Inflammatory macrophage treated with lipopolysaccharide for 1 hour (primary cell): ENCODE measurements around the gene C11orf54.

Source experiments
- DNase-seq, 2 donors: peaks; one replicate each; pipeline ENCODE4 v3.0.0-alpha.2; 2020 to 2022

The C11orf54 gene

DNA sequence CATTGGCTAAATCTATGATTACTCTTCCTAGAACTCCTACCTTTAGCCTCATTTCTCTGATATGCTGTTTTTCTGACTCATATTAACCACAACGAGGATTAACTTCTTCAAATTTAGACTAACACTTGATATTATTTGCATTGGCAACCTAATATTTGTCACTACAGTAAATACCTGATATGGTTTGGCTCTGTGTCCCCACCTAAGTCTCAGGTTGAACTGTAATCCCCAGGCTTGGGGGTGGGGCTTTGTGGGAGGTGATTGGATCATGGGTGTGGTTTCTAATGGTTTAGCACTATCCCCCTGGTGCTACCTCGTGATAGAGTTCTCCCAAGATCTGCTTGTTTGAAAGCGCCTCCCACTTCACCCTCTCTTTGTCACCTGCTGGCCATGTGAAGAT, 25.5 kb downstream of the C11orf54 start:
- DNase-seq: no peak

DNA sequence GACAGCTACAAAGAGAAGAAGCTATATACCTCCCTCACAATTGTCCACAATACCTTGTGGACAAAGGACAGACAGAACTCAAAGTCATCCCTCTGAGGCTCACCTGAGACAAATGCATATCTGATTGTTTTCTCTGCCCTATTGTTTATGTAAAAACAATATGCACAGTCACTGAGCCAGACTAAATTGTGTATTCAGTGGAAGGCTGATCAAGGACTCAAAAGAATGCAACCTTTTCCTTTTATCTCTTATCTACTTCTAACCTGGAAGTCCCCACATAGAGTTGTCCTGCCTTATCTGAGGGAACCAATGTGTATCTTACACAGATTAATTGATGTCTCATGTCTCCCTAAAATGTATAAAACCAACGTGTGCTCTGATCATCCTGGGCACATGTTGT, 28.7 kb downstream of the C11orf54 start:
- no peak for DNase-seq

DNA sequence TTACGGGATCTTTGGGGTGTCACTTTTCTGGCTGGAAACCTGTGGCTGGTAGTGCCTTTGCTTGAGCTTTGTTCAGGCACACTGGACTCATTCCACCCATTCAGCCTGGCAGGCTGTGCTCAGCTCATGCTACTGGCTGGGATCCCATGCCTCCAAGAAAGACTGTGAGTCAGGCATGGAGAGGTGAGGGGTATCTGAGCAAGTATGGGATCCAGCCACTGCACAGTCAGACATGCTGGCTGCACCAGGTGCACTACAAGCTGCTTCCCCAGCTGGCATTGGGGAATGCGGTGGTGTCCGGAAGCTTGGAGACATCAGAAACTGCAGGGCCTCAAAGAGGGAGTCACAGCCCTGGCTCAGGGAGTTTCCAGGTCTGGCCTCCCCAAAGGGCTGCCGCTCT, 30.7 kb downstream of the C11orf54 start:
- no peak for DNase-seq

DNA sequence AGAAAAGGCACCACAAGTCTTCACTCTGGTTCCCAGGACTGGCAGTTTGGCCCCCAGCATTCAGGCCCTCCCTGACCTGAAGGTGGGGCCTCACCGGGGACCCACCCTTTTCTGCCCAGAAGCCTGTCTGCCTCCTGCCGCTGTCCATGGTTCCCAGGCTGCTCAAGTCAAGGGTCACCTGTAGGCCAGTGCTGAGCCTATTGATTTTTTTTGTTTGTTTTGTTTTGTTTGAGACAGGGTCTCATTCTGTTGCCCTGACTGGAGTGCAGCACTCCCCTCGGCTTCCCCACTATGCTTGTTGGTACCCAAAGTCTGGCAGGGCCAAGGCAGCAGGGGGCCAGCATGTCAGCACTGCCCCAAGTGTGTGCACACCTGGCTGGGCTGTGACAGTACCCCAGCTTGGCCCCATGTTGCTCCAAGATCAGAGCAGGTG, 31.6 kb downstream of the C11orf54 start:
- no peak for DNase-seq

DNA sequence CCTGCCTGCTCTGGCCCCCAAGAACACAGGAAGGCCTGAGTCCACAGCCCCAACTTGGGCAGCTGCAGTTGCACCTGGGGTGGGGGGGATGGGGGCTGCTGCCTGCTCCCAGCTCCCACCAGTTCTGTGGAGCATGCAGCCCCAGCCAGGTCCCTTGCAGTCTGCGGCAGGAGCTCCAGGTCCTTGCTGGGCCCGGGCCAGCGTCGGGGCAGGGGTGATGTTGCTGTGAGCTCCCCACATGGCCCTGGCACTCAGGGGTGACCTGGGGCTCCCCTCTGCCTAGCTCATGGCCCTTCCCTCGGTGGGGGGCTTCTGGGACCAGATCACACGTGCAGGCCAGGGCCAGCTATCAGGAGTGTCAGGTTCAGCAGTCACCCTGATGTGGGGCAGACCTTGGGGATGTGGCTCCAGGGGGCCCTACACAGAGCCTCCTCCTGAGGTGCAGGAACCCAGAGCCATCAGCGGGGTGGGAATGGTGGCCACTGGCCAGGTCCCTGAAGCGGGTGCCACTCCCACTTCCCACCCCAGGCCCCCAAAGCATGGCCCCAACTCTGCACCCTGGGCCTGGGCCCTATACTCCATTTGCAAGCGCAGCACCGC, 32.2 kb downstream of the C11orf54 start:
- no peak for DNase-seq

DNA sequence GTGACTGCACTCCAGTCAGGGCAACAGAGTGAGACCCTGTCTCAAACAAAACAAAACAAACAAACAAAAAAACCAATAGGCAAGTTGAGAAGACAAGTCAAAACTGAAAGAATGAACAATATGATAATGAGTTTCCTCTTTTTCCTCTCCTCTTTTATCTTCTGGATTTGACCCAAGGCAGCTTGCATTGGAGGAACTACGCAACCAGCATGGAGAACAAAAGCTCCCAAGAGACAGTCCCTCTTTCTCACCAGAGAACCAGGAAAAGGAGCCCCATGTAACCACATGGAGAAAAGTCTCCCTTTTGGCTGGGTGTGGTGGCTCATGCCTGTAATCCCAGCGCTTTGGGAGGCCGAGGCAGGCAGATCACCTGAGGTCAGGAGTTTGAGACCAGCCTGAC, 33.1 kb downstream of the C11orf54 start:
- peak; percentile 25 to 45 for DNase-seq

DNA sequence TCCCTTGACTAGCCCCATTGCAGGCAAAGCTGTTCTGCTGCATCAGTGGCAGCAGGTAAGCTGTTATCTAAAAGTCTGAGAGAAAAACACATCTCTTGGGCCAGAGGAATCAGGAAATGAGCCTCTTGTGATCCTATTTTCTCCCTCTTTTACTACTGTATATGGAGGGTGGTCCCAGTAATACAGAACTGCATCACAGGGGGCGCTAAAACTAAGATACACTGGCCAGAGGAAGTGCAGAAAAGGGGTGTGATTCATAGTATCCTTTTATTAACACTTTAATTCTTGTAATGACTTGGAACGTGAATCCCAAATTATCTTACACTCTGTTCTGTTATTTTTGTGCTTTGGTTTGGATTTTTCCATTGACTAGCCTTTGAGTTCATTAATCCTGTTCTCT, 33.8 kb downstream of the C11orf54 start:
- DNase-seq: peak in 1 of 2 donors; percentile 44

DNA sequence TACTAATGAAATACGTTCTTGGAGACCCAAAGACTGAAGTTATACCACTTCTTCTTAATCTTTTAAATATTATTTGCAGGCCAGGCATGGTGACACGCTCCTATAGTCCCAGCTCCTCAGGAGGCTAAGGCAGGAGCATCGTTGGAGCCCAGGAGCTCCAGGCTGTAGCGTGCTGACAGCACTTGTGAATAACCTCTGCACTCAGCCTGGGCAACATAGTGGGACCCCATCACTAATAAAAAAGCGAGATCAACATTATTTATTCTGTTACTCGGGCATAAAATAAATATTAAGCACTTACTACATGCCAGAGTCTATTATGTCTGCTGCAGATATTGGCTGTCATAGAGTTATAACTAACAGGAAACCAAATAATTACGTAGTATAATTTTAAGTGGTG, 41.9 kb downstream of the C11orf54 start:
- DNase-seq: no peak

DNA sequence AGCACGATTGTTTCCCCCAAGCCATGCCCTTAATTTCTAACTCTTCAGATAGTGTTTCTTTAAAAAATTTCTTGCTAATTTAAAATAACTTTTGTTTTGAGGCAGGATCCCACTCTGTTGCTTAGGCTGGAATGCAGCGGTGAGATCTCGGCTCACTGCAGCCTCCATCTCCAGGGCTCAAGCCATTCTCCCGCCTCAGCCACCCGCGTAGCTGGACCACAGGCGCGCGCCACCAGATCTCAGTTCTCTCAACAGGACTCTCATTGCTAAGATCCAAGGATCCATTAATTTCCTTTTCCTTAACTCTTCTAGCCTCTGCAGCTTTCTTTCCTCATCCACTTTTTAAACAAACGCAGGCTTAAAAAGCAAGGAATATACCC, 42.3 kb downstream of the C11orf54 start:
- no peak for DNase-seq

DNA sequence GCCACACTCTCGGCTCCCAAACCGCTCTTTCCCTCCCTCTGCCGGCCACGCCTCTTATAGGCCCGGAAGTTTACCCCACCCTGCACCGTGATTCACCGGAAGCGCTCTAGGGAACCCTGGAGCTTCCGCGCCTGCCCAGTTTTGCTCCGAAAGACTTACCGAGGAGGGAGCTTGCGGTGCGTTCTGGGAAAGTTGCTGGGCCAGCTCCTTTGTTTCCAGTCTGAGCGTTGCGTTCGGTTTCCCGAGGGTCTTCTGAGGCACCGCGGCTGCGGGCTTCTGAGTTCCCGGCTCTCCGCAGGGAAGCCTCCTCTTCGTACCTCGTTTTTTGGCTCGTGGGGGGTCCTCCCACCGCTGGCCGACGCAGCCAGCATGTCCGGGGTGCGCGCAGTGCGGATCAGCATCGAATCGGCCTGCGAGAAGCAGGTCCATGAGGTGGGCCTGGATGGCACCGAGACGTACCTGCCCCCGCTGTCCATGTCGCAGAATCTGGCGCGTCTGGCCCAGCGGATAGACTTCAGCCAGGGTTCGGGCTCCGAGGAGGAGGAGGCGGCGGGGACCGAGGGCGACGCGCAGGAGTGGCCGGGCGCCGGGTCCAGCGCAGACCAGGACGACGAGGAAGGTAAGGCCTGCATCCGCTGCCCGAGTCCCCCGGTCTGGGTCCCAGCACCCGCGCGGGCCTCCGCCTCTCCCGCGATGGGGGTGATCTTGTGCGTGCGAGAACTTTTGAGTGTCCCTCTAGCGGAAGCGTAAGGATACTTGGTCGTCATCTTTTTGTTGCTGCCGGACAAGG, 42.9 kb downstream of the C11orf54 start, which contains the start of gene MED17:
TSS of gene MED17 (plus strand) at position 138 of the 790 bp plus-strand sequence. CDS start at position 370, 232 bp downstream.
- DNase-seq: peak; percentile 90 to 94

DNA sequence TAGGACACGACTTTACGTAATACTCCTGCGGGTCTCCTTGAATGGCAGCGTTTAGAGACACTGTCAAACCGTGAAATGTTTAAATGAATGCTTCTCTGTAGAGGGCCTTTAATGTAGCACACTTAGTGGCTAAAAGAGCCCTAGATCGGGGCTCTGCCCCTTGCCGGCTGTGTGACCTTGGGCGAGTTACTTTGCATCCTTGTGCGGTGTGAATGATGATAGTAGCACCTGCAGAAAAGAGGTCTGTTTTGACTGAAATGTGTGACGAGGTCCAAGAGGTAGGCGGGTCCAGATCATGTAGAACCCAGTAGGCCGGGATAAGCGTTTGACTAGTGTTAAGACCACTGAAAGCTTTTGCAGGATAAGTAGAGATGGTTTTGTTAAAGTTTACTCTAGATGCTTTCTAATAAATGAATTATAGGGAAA, 43.5 kb downstream of the C11orf54 start:
- DNase-seq: no peak

DNA sequence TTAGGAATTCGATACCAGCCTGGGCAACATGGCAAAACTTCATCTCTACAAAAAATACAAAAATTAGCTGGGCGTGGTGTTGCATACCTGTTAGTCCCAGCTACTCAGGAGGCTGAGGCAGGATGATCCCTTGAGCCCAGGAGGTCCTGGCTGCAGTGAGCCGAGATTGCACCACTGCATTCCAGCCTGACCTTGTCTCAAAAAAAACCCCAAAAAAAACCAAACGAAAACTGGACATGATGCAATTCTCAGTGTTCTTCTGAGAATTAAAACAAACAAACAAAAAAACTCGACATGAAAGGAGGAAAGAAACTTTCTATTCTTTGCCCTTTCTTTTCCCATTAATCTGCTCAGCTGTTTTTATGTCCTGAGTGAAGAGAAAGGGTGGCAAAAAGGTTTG, 50.0 kb downstream of the C11orf54 start:
- DNase-seq: no peak

DNA sequence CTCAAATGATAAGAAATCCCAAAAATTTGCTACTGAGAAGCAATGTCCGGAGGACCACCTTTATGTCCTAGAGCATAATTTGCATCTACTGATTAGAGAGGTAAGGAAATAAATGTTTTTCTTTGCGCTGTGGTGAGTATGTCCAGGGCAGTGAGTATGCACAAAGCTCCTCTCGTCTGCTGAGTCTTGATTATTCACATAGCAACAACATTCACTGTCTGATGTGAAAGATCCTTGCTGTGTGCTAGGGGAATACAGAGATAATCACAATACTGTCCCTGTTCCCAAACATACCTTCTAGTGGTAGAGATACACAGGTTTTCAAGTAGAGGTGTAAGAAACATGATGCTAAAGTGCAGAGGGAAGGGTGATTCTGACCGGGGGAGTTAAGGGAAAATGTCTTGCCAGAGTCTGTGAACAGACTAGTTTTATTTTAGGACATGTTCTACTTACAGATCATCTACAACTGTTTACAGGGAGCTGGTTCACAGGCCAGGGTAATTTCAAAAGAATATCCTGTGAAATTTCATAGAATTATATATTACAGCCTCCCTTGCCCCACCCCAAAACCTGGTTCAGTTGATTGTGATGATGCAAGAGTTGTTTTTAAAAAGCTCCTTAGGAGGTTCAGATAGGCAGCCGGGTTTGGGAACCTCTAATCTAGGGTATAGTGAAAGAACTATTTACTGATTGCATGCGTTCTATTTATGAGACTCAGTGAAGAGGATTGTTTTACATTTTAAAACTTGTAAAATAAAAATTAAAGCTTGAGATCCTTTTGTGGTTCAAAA, 55.2 kb downstream of the C11orf54 start:
- no peak for DNase-seq

DNA sequence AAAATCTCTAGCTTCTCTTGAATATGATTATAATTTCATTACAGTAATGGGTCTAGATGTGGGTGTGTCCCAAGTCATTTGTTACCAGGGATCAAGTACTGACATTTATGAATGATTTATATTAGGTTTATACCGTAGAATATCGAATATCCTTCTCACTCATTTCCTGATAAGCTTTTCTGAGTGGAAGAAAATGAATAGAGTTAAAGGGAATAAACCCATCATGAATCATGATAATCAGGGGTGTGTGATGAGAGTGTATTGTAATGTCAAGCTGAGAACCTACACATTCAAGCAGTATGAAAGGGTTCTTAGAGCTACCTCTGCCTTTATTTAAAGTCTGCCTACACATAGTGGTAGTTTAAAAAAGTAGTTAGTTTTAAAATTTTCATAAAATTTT, 59.9 kb downstream of the C11orf54 start:
- DNase-seq: no peak

DNA sequence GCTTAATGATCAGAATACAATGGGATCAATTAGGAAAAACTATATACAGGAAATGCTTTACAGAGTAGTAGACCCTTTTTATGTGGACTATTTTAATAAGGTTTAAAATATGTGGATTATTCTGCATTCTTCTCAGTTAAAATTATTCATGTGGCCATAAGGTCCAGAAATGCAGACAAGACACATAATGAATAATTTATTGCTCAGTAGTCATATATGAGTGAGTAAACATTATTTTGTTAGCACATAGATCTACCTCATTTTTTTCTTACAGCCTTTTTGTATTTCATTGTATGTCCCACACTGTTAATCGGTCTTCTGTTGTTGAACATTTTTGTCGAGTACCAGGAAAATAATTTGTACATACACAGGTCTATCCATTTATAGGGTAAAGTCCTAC, 63.4 kb downstream of the C11orf54 start:
- DNase-seq: no peak

DNA sequence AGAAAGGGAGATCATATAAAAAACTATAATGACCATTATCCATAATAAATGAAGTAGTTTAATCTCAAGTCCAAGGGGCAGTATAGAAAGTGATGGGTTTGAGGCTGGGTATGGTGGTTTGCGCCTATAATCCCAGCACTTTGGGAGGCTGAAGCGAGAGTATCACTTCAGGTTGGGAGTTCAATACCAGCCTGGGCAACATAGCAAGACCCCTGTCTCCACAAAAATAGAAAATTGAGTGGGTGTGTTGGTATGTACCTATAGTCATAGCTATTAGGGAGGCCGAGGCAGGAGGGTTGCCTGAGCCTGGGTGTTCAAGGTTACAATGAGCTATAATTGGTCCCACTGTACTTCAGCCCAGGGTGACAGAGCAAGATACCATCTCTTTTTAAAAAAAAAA, 66.5 kb downstream of the C11orf54 start:
- no peak for DNase-seq

DNA sequence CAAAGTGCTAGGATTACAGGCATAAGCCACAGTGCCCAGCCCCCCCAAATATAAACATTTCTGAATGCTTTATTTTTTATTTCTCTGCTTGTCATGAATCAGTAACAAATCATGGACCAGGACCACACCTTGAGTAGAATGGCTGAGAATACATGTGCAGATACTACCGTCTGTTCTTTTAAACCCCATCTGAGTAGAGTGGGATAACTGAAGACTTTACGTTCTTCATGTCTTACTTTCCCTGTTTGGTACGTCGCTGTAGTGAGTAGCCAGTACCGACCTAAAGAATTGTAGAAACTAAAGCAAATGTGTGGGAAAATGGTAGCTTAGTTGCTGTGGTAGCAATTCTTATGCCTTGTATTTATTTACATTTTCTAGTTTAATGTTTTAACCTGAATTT, 72.5 kb downstream of the C11orf54 start:
- DNase-seq: no peak
